AG04450 (cell line): Measurements from ENCODE around the gene RDX. TPM values are rescaled to one million over a fixed set of nuclear protein-coding genes. Genes with fewer than 3 reads are reported as not detected.
"Not testable (repeated sequence)": the region's sequence is repeated elsewhere in the genome, so short reads cannot be mapped to it uniquely, and the experiment has no call there.

Experiments
- CTCF ChIA-PET: fragments of 300-600, 350-600 bp; formaldehyde crosslinking; extraction: SDS; loops from one replicate; lab custom pipeline; 2022; ENCODE audit warnings: antibody characterized with exemption, inconsistent platforms; lab: Charles Lee
- POLR2A ChIA-PET: fragments of 350-600 bp; formaldehyde crosslinking; extraction: SDS; loops from one replicate; lab custom pipeline; 2021; ENCODE audit warnings: antibody characterized with exemption, inconsistent platforms; lab: Yijun Ruan, JAX
- DNase-seq: peaks from one replicate; pipeline ENCODE4 v3.0.0-alpha.2; 2011; ENCODE audit warnings: low read depth, low spot score
- H3K27ac ChIP-seq: one replicate; pipeline ENCODE4 v1.5.1; 2012; ENCODE audit warnings: low read depth, low read length, control low read depth
- H3K27me3 ChIP-seq: one replicate; pipeline ENCODE4 v1.6.0; 2012; ENCODE audit warnings: low read length; ENCODE audit not compliant: control insufficient read depth, insufficient read depth
- H3K4me3 ChIP-seq: 2 replicates; pipeline ENCODE4 v1.5.1; 2011; ENCODE audit warnings: mild to moderate bottlenecking, low read depth, low read length, control low read depth
- H3K9me3 ChIP-seq: 2 replicates; pipeline ENCODE4 v1.5.1; 2012; ENCODE audit warnings: low read length; ENCODE audit not compliant: control insufficient read depth, insufficient read depth
- CTCF ChIP-seq: IDR thresholded peaks from 2 replicates; pipeline ENCODE4 v1.5.1; 2011; ENCODE audit warnings: low read depth, low read length, control low read depth, inconsistent platforms
- polyA plus RNA-seq: library from polyadenylated mRNA; depleted of rRNA; stranded (reverse); fragments of >200 nt; gene quantifications from 2 replicates; pipeline ENCODE4 v1.2.3, GENCODE V29; 2011

Gene RDX
- polyA plus RNA-seq, 1 experiment = 92.3 TPM

- POLR2A ChIA-PET = no interaction called here
- TF ChIP-seq CTCF = no peak
- H3K4me3 ChIP-seq = no peak overlapping the region
Observed at GRCh38 chr11:110235966-110236365, 60.4 kb downstream of the RDX start.

GRCh38 chr11:110230377-110230776, 66.0 kb downstream of the RDX start:
- ChIA-PET POLR2A (no interaction called here), CTCF (interaction anchor here (3.5 kb wide), 1 partner anchor 29 kb away, joined by 12 read pairs; no protein-coding TSS in a partner anchor)

More at GRCh38 chr11:110235966-110236365, 60.4 kb downstream of the RDX start:
- no peak for DNase-seq
- H3K27me3 ChIP-seq = no peaks in the 10 kb centered on the region
- no peaks in the 10 kb centered on the region for H3K9me3 ChIP-seq
- no peak overlapping the region for H3K27ac ChIP-seq
- CTCF ChIA-PET = interaction anchor here (1.4 kb wide), 1 partner anchor 14 kb away, joined by 5 read pairs; no protein-coding TSS in a partner anchor

GRCh38 chr11:110219006-110219785, 77.2 kb downstream of the RDX start:
- no peak overlapping the region for H3K27ac ChIP-seq
- H3K4me3 ChIP-seq = no peak overlapping the region
- H3K27me3 ChIP-seq = no peaks in the 10 kb centered on the region
- TF ChIP-seq CTCF = no peak
- CTCF ChIA-PET = interaction anchor here (0.6 kb wide), 1 partner anchor 76 kb away, joined by 3 read pairs; no protein-coding TSS in a partner anchor
- DNase-seq = no peak
- POLR2A ChIA-PET = interaction anchor here (0.7 kb wide), 1 partner anchor 228 kb away, joined by 3 read pairs; no protein-coding TSS in a partner anchor
- no peaks in the 10 kb centered on the region for H3K9me3 ChIP-seq

More at GRCh38 chr11:110230377-110230776, 66.0 kb downstream of the RDX start:
- no peak for DNase-seq
- Histone ChIP-seq H3K27ac (no peak overlapping the region), H3K4me3 (no peak overlapping the region), H3K27me3 (no peaks in the 10 kb centered on the region), H3K9me3 (no peaks in the 10 kb centered on the region)
- no peak for TF ChIP-seq CTCF

GRCh38 chr11:110217936-110218335, 78.5 kb downstream of the RDX start:
- Histone ChIP-seq H3K27me3 (no peaks in the 10 kb centered on the region), H3K4me3 (no peak overlapping the region), H3K27ac (no peak overlapping the region), H3K9me3 (no peaks in the 10 kb centered on the region)
- ChIA-PET CTCF (interaction anchor here (0.8 kb wide), 1 partner anchor 160 kb away, joined by 3 read pairs; no protein-coding TSS in a partner anchor), POLR2A (no interaction called here)
- TF ChIP-seq CTCF = no peak
- DNase-seq = no peak

- H3K27ac ChIP-seq = no peak overlapping the region
- H3K4me3 ChIP-seq = no peak overlapping the region
- H3K9me3 ChIP-seq = no peaks in the 10 kb centered on the region
- TF ChIP-seq CTCF = no peak
- H3K27me3 ChIP-seq = no peaks in the 10 kb centered on the region
- CTCF ChIA-PET = interaction anchor here (1.2 kb wide), 1 partner anchor 160 kb away, joined by 3 read pairs; no protein-coding TSS in a partner anchor
- DNase-seq = no peak
- POLR2A ChIA-PET = no interaction called here
Observed at GRCh38 chr11:110217223-110217877, 79.1 kb downstream of the RDX start.

GRCh38 chr11:110209313-110209694, 87.1 kb downstream of the RDX start:
- POLR2A ChIA-PET, CTCF ChIA-PET, H3K27ac ChIP-seq, H3K9me3 ChIP-seq, DNase-seq, H3K27me3 ChIP-seq: not testable (repeated sequence)
- peak overlapping the region; percentile 27; the same call in 1 of the 2 replicates for H3K4me3 ChIP-seq

- CTCF ChIA-PET = not testable (repeated sequence)
Observed at GRCh38 chr11:110208678-110209312, 87.6 kb downstream of the RDX start.

More at GRCh38 chr11:110208678-110209312, 87.6 kb downstream of the RDX start:
- H3K27me3 ChIP-seq, H3K9me3 ChIP-seq, POLR2A ChIA-PET, H3K27ac ChIP-seq, DNase-seq: not testable (repeated sequence)
- H3K4me3 ChIP-seq = peak overlapping the region; percentile 32; the same call in 1 of the 2 replicates
